K562 (cell line): Measurements from ENCODE around the gene DAPK3. TPM values are rescaled to one million over a fixed set of nuclear protein-coding genes. Genes with fewer than 3 reads are reported as not detected.
"Not testable (repeated sequence)": the region's sequence is repeated elsewhere in the genome, so short reads cannot be mapped to it uniquely, and the experiment has no call there.

ENCODE experiments used
- ARID1B ChIP-seq: fragments of 450-650 bp; IDR thresholded peaks from 2 replicates; pipeline ENCODE4 v1.6.1; 2016; ENCODE audit warnings: antibody characterized with exemption, mild to moderate bottlenecking, inconsistent platforms
- ARNT ChIP-seq, 2 experiments: fragments of 450-650 bp; IDR thresholded peaks; 2 replicates each; pipeline ENCODE4 v1.6.1; 2016; ENCODE audit warnings: mild to moderate bottlenecking in 1 of 2
- ATF3 ChIP-seq, 2 experiments: fragments of 450-650 bp in 1 of 2; sonication (generic) in 1 of 2; formaldehyde crosslinking in 1 of 2; IDR thresholded peaks in 1 of 2; conservative IDR thresholded peaks in 1 of 2; 2 replicates each; pipeline versions ENCODE4 v1.6.1 to v1.8.1; 2016 to 2023; ENCODE audit warnings: mild to moderate bottlenecking in 2 of 2, moderate library complexity in 2 of 2, inconsistent platforms in 1 of 2, missing genetic modification reagents in 1 of 2
- FOSL1 ChIP-seq: fragments of 200-800 bp; sonication (Bioruptor generic); conservative IDR thresholded peaks from 2 replicates; pipeline ENCODE4 v1.6.1; 2016; ENCODE audit warnings: missing genetic modification characterization, missing compliant biosample characterization
- FOXJ2 ChIP-seq: fragments of 200-800 bp; sonication (Bioruptor generic); IDR thresholded peaks from 2 replicates; pipeline ENCODE4 v1.6.1; 2016; ENCODE audit warnings: missing genetic modification characterization, missing compliant biosample characterization
- GATAD2B ChIP-seq: fragments of 450-650 bp; IDR thresholded peaks from 2 replicates; pipeline ENCODE4 v1.6.1; 2017; ENCODE audit warnings: mild to moderate bottlenecking, borderline replicate concordance
- HDAC1 ChIP-seq, 2 experiments: fragments of 450-650 bp; IDR thresholded peaks; 2 replicates each; pipeline ENCODE4 v1.6.1; 2016 to 2017; ENCODE audit warnings: inconsistent platforms in 1 of 2, mild to moderate bottlenecking in 1 of 2, moderate library complexity in 1 of 2
- HDAC2 ChIP-seq: fragments of 450-650 bp; IDR thresholded peaks from 2 replicates; pipeline ENCODE4 v1.6.1; 2016; ENCODE audit warnings: mild to moderate bottlenecking
- MAFG ChIP-seq: fragments of 450-650 bp; conservative IDR thresholded peaks from 2 replicates; pipeline ENCODE4 v1.6.1; 2016; ENCODE audit warnings: missing genetic modification characterization, missing compliant biosample characterization
- MAFK ChIP-seq: IDR thresholded peaks from 2 replicates; pipeline ENCODE4 v1.6.1; 2011; ENCODE audit warnings: low read length, improper control_type of control experiment
- MLLT1 ChIP-seq, 2 experiments: fragments of 450-650 bp; IDR thresholded peaks; 2 replicates each; pipeline ENCODE4 v1.6.1; 2016
- NCOR1 ChIP-seq: fragments of 450-650 bp; IDR thresholded peaks from 2 replicates; pipeline ENCODE4 v1.6.1; 2016; ENCODE audit warnings: mild to moderate bottlenecking, moderate library complexity
- NFE2 ChIP-seq: IDR thresholded peaks from 2 replicates; pipeline ENCODE4 v1.6.1; 2014; ENCODE audit warnings: antibody characterized with exemption, low read depth
- NFIC ChIP-seq: fragments of 450-650 bp; IDR thresholded peaks from 2 replicates; pipeline ENCODE4 v1.6.1; 2017; ENCODE audit warnings: mild to moderate bottlenecking, inconsistent platforms
- SMARCE1 ChIP-seq: fragments of 450-650 bp; IDR thresholded peaks from 2 replicates; pipeline ENCODE4 v1.7.1; 2016; ENCODE audit warnings: mild to moderate bottlenecking
- TCF3 ChIP-seq: sonication (generic); formaldehyde crosslinking; IDR thresholded peaks from 2 replicates; pipeline ENCODE4 v1.4.0; 2020; ENCODE audit warnings: mild to moderate bottlenecking, missing genetic modification reagents
- TRIM24 ChIP-seq, 2 experiments: fragments of 450-650 bp; IDR thresholded peaks; 2 replicates each; pipeline ENCODE4 v1.6.1; 2016
- ZEB2 ChIP-seq: fragments of 450-650 bp; IDR thresholded peaks from 2 replicates; pipeline ENCODE4 v1.6.1; 2016
- ZNF316 ChIP-seq: fragments of 450-650 bp; IDR thresholded peaks from 2 replicates; pipeline ENCODE4 v1.6.1; 2016
- polyA plus RNA-seq, 8 experiments: library from polyadenylated mRNA; depleted of rRNA in 4 of 8; stranded (reverse) in 5 of 8; unstranded in 3 of 8; fragments of >200 nt; fragmentation: Nextera tagmentation in 2 of 8; fragmentation: Illumina TruSeq in 1 of 8; extraction: Ambion mirVana in 2 of 8; extraction: Trizol in 1 of 8; gene quantifications; 2 replicates each; pipeline versions ENCODE4 v1.2.1 to v1.2.3, GENCODE V29; 2011 to 2014; ENCODE audit warnings: inconsistent platforms in 1 of 8, missing spikeins in 1 of 8
- total RNA-seq, 7 experiments: library from RNA; depleted of rRNA in 6 of 7; stranded (reverse); fragments of >200 nt in 6 of 7; fragmentation: Illumina TruSeq in 2 of 7; extraction: Trizol in 2 of 7; gene quantifications; 2 replicates each; pipeline versions ENCODE4 v1.2.1 to v1.2.3, GENCODE V29; 2011 to 2021; ENCODE audit warnings: low replicate concordance in 1 of 7

The DAPK3 gene
- total and polyA plus RNA-seq, 9 of the 15 experiments (the other 6 are each of a cell fraction or from before 2014, with no cell fraction given), result 0.14 to 63.4 (median 25.0) TPM

- TF ChIP-seq ATF3 (IDR thresholded peaks at IDR 0.05) (peak; percentile 22; the same call in 1 of the 2 replicates), ZNF316 (peak; percentile 87), ARNT (IDR thresholded peaks at IDR 0.05) (peak in 1 of 2 experiments; percentile 52; a peak in 1 of 4 replicates), NFE2 (peak; percentile 86), GATAD2B (0 out of 2 replicates have a peak, but pooled peaks have one; percentile 28), FOXJ2 (0 out of 2 replicates have a peak, but pooled peaks have one; percentile 49), NFIC (0 out of 2 replicates have a peak, but pooled peaks have one; percentile 6), SMARCE1 (peak; percentile 79), NCOR1 (peak; percentile 52; the same call in 1 of the 2 replicates), FOSL1 (tag) (peak; percentile 27; the same call in 1 of the 2 replicates), MLLT1 (IDR thresholded peaks at IDR 0.05) (peak in 1 of 2 experiments; percentile 44; a peak in 1 of 4 replicates), ARID1B (peak; percentile 88), MAFG (tag) (peak; percentile 81), MAFK (peak; percentile 62; the same call in 1 of the 2 replicates), TCF3 (CRISPR knock-in tag) (peak; percentile 23), HDAC2 (peak; percentile 57; the same call in 1 of the 2 replicates), TRIM24 (IDR thresholded peaks at IDR 0.05) (peak; percentile 65 to 76), HDAC1 (IDR thresholded peaks at IDR 0.05) (0 out of 4 replicates have a peak, but pooled peaks have one; percentile 51 to 58), ZEB2 (peak; percentile 58; the same call in 1 of the 2 replicates)
- not testable (repeated sequence) for TF ChIP-seq ATF3 (CRISPR knock-in tag; conservative IDR thresholded peaks at IDR 0.05)
Observed at GRCh38 chr19:4005436-4005835, 34.5 kb upstream of the DAPK3 start (continued).
